Breast epithelium (tissue), 4 donors: ENCODE measurements around the gene PPARG. TPM values are rescaled to one million over a fixed set of nuclear protein-coding genes. Genes with fewer than 3 reads are reported as not detected.

Source experiments
- DNase-seq, 2 donors: peaks; one replicate each; pipeline ENCODE4 v3.0.0-alpha.2; 2019; ENCODE audit warnings: low spot score in 2 of 2
- H3K27ac ChIP-seq, 2 donors: fragments of 200-600 bp; sonication (generic) in 1 of 2; one replicate each; pipeline ENCODE4 v1.5.1; 2016 to 2019; ENCODE audit warnings: mild to moderate bottlenecking in 1 of 2
- H3K27me3 ChIP-seq, 2 donors: fragments of 200-600 bp; sonication (generic) in 1 of 2; one replicate each; pipeline versions ENCODE4 v1.5.1 to v1.6.0; 2017 to 2019; ENCODE audit warnings: control low read depth in 1 of 2, mild to moderate bottlenecking in 1 of 2
- H3K36me3 ChIP-seq: fragments of 200-600 bp; one replicate; pipeline ENCODE4 v1.5.1; 2019
- H3K4me1 ChIP-seq, 2 donors: fragments of 200-600 bp; sonication (generic); one replicate each; pipeline ENCODE4 v1.5.1; 2016 to 2019; ENCODE audit warnings: control low read depth in 1 of 2
- H3K4me3 ChIP-seq, 3 donors: fragments of 200-600 bp; sonication (generic); 1 replicate in 2 of 3; 2 replicates in 1 of 3; pipeline ENCODE4 v1.5.1; 2016 to 2019; ENCODE audit warnings: mild to moderate bottlenecking in 3 of 3, moderate library complexity in 2 of 3
- H3K9me3 ChIP-seq, 2 donors: fragments of 200-600 bp; sonication (generic) in 1 of 2; one replicate each; pipeline ENCODE4 v1.5.1; 2016 to 2019; ENCODE audit warnings: control low read depth in 1 of 2
- POLR2A ChIP-seq: fragments of 450-650 bp; IDR thresholded peaks from one replicate; pipeline ENCODE4 v1.6.1; 2016; ENCODE audit warnings: antibody characterized with exemption, mild to moderate bottlenecking, moderate library complexity
- POLR2AphosphoS5 ChIP-seq, 3 donors: sonication (generic); formaldehyde crosslinking; IDR thresholded peaks; one replicate each; pipeline ENCODE4 v1.6.1; 2017; ENCODE audit warnings: antibody characterized with exemption in 3 of 3
- intact Hi-C: fragments of 100-400 bp; cut with DNase I; formaldehyde crosslinking; loops from one replicate; pipeline ENCODE4 v1.15.1; 2023; ENCODE audit warnings: low total_unique reads
- total RNA-seq, 3 donors: library from RNA; depleted of rRNA; stranded (reverse); fragments of >200 nt; gene quantifications; one replicate each; pipeline ENCODE4 v1.1.0, GENCODE V29; 2016
- TF ChIP-seq, protein P1 (sequence below), 3 donors: fragments of 450-650 bp; IDR thresholded peaks; one replicate each; pipeline ENCODE4 v1.5.1; 2016 to 2017; ENCODE audit warnings: antibody characterized with exemption in 3 of 3, mild to moderate bottlenecking in 3 of 3, moderate library complexity in 3 of 3

Gene PPARG
- total RNA-seq, 3 donors from 2014 or later: 44.2 to 359 (median 96.0) TPM

- Histone ChIP-seq H3K27ac (no peak overlapping the region), H3K4me1 (no peaks in the 10 kb centered on the region), H3K27me3 (no peaks in the 10 kb centered on the region), H3K9me3 (peaks cover 0 to 4% of the 10 kb centered on the region in 2 donors), H3K4me3 (no peak overlapping the region), H3K36me3 (no peaks in the 10 kb centered on the region)
- TF ChIP-seq, protein P1, sequence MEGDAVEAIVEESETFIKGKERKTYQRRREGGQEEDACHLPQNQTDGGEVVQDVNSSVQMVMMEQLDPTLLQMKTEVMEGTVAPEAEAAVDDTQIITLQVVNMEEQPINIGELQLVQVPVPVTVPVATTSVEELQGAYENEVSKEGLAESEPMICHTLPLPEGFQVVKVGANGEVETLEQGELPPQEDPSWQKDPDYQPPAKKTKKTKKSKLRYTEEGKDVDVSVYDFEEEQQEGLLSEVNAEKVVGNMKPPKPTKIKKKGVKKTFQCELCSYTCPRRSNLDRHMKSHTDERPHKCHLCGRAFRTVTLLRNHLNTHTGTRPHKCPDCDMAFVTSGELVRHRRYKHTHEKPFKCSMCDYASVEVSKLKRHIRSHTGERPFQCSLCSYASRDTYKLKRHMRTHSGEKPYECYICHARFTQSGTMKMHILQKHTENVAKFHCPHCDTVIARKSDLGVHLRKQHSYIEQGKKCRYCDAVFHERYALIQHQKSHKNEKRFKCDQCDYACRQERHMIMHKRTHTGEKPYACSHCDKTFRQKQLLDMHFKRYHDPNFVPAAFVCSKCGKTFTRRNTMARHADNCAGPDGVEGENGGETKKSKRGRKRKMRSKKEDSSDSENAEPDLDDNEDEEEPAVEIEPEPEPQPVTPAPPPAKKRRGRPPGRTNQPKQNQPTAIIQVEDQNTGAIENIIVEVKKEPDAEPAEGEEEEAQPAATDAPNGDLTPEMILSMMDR (IDR thresholded peaks at IDR 0.05): no peak
- no peak for TF ChIP-seq POLR2AphosphoS5 (IDR thresholded peaks at IDR 0.05)
- no peak for TF ChIP-seq POLR2A
- no peak for DNase-seq
- intact Hi-C loops: no loop called here
These were observed 163.1 kb downstream of the PPARG start for GRCh38 chr3:12451960-12452359.

- no peaks in the 10 kb centered on the region for H3K36me3 ChIP-seq
- intact Hi-C loops: no loop called here
- no peaks in the 10 kb centered on the region for H3K27me3 ChIP-seq
- DNase-seq: no peak
- H3K9me3 ChIP-seq: peaks cover 0 to 4% of the 10 kb centered on the region in 2 donors
- TF ChIP-seq POLR2AphosphoS5 (IDR thresholded peaks at IDR 0.05): no peak
- TF ChIP-seq POLR2A: no peak
- TF ChIP-seq, protein P1 (IDR thresholded peaks at IDR 0.05): no peak
- H3K27ac ChIP-seq: no peak overlapping the region
- H3K4me3 ChIP-seq: no peak overlapping the region
- no peaks in the 10 kb centered on the region for H3K4me1 ChIP-seq
These were observed 163.8 kb downstream of the PPARG start for GRCh38 chr3:12452361-12453330.

DNA sequence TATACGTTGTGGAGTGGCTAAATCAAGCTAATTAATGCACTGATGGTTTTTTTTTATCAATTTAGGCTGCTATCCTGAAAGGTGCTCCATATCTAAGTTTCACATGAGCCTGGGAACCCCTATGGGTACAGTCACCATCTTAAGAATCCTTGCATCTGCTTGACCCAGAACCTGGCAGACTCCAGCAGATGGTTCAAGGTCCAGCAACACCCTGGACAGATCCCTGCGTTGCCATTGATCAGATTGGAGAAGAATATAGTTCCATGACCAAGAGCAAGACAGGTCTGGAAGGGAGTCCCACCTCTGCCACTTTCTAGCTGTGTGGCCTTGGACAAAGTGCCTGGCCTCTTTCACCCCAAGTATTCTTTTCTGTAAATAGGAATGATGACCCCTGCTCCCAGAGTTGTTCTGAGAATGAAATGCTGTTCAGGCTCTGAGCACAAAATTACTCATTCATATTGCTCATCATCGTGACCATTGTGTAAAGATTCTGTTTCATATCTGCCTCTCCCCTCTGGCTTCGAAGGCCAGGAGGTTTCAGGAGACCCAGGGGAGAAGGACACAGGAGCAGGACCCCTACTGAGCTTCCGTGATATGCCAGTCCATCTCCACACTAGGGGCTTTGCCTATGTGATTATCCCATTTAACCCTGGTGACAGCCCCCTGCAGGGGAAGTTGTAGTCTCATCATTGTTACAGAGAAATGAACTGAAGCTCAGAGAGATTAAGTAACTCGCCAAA is 165.4 kb downstream of the PPARG start:
- H3K4me1 ChIP-seq: no peaks in the 10 kb centered on the region
- TF ChIP-seq POLR2AphosphoS5 (IDR thresholded peaks at IDR 0.05): no peak
- H3K27me3 ChIP-seq: no peaks in the 10 kb centered on the region
- no peaks in the 10 kb centered on the region for H3K36me3 ChIP-seq
- no peak for DNase-seq
- no peak overlapping the region for H3K4me3 ChIP-seq
- no peak overlapping the region for H3K27ac ChIP-seq
- H3K9me3 ChIP-seq: peaks cover 0 to 4% of the 10 kb centered on the region in 2 donors
- intact Hi-C loops: no loop called here

DNA sequence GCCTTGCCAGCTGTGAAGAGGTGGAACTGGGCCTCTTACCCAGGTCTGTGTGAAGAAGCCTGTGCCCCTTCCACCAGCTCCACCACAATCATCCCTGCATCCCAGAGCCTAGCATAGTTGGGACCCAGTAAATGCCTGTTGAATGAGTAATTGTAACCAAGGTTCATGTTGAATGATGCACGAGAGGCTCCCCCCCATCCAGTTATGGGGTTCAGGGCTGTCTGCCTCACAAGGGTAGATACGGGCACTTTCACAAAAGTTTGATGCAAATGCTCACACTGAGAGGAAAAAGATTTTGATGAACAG is 165.9 kb downstream of the PPARG start:
- TF ChIP-seq, protein P1 (IDR thresholded peaks at IDR 0.05): no peak
- no peak for TF ChIP-seq POLR2A
- no peak for TF ChIP-seq POLR2AphosphoS5 (IDR thresholded peaks at IDR 0.05)
- no peaks in the 10 kb centered on the region for H3K36me3 ChIP-seq
- no peak for DNase-seq
- H3K4me3 ChIP-seq: no peak overlapping the region
- H3K27me3 ChIP-seq: no peaks in the 10 kb centered on the region
- intact Hi-C loops: no loop called here
- no peaks in the 10 kb centered on the region for H3K4me1 ChIP-seq
- H3K27ac ChIP-seq: no peak overlapping the region
- peaks cover 0 to 4% of the 10 kb centered on the region in 2 donors for H3K9me3 ChIP-seq

DNA sequence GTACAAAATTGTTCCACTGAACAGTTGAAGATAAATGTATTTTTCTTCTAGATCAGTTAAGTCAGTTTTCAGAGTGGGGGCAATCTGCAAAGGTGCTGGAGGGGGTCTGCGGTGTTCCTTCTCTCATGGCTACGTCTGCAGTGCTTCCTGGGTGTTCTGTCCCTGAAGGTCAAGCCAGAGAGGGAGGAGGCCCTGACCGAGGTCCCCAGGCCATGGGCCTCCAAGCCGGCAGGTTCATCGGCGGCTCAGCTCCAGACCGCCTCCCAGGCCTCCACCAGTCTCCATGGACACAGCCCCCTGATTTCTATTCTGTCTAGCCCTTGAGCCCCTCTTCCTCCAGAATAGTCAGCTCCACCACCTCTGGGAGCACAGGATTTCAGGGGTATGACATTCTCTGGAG is 166.9 kb downstream of the PPARG start:
- no peak for DNase-seq
- intact Hi-C loops: no loop called here
- no peak overlapping the region for H3K4me3 ChIP-seq
- H3K9me3 ChIP-seq: peaks cover 0 to 4% of the 10 kb centered on the region in 2 donors
- no peaks in the 10 kb centered on the region for H3K36me3 ChIP-seq
- TF ChIP-seq, protein P1 (IDR thresholded peaks at IDR 0.05): no peak
- TF ChIP-seq POLR2AphosphoS5 (IDR thresholded peaks at IDR 0.05) (no peak), POLR2A (no peak)
- no peaks in the 10 kb centered on the region for H3K27me3 ChIP-seq
- H3K4me1 ChIP-seq: no peaks in the 10 kb centered on the region
- no peak overlapping the region for H3K27ac ChIP-seq
